GM12878 (cell line): Measurements from ENCODE around the gene TSC2.

Source experiments
- CBX5 ChIP-seq: sonication (generic); IDR thresholded peaks from 2 replicates; pipeline ENCODE4 v1.6.1; 2016; ENCODE audit warnings: low read depth, moderate library complexity, mild to moderate bottlenecking, inconsistent platforms
- CEBPZ ChIP-seq: fragments of 150-350 bp; IDR thresholded peaks from 2 replicates; pipeline ENCODE4 v1.6.1; 2016; ENCODE audit warnings: low read depth, low read length
- EP300 ChIP-seq, 2 experiments: fragments of 150-350 bp in 1 of 2; IDR thresholded peaks; 2 replicates each; pipeline ENCODE4 v1.6.1; 2011 to 2012; ENCODE audit warnings: low read depth in 2 of 2, low read length in 2 of 2, borderline replicate concordance in 1 of 2, improper control_type of control experiment in 1 of 2, inconsistent platforms in 1 of 2; ENCODE audit not compliant: control insufficient read depth in 1 of 2
- EZH2 ChIP-seq: IDR thresholded peaks from 2 replicates; pipeline ENCODE4 v1.6.1; 2012; ENCODE audit warnings: low read depth, mild to moderate bottlenecking, control low read depth, inconsistent platforms, low read length, borderline replicate concordance; ENCODE audit not compliant: control insufficient read depth
- GABPA ChIP-seq: IDR thresholded peaks from 2 replicates; pipeline ENCODE4 v1.6.1; 2014; ENCODE audit warnings: antibody characterized with exemption, low read depth, mild to moderate bottlenecking, inconsistent platforms
- JUND ChIP-seq: IDR thresholded peaks from 2 replicates; pipeline ENCODE4 v1.6.1; 2012; ENCODE audit warnings: low read depth, mild to moderate bottlenecking, low read length, improper control_type of control experiment, moderate library complexity
- PAX5 ChIP-seq: IDR thresholded peaks from 2 replicates; pipeline ENCODE4 v1.6.1; 2011; ENCODE audit warnings: low read depth, low read length, borderline replicate concordance
- POLR2A ChIP-seq: IDR thresholded peaks from 2 replicates; pipeline ENCODE4 v1.6.1; 2011; ENCODE audit warnings: low read depth, mild to moderate bottlenecking, low read length
- POLR2AphosphoS5 ChIP-seq: IDR thresholded peaks from 2 replicates; pipeline ENCODE4 v1.6.1; 2011; ENCODE audit warnings: mild to moderate bottlenecking, low read length, inconsistent platforms
- SMC3 ChIP-seq: IDR thresholded peaks from 2 replicates; pipeline ENCODE4 v1.6.1; 2011; ENCODE audit warnings: low read length, improper control_type of control experiment, borderline replicate concordance
- TF ChIP-seq, protein P1 (sequence below), 3 experiments: IDR thresholded peaks in 2 of 3; conservative IDR thresholded peaks in 1 of 3; 2 replicates each; pipeline ENCODE4 v1.5.1; 2011; ENCODE audit warnings: low read depth in 3 of 3, low read length in 3 of 3, mild to moderate bottlenecking in 3 of 3, control low read depth in 2 of 3, moderate library complexity in 2 of 3, inconsistent platforms in 1 of 3, mixed read lengths in 1 of 3; ENCODE audit not compliant: control insufficient read depth in 2 of 3, insufficient read depth in 1 of 3; ENCODE audit errors: extremely low read depth in 1 of 3

- no peak for TF ChIP-seq EP300 (IDR thresholded peaks at IDR 0.05; ENCODE audit: borderline replicate concordance in 1 of 2, control insufficient read depth in 1 of 2, low read depth in 2 of 2, low read length in 2 of 2)
- no peak for TF ChIP-seq CBX5
- TF ChIP-seq EZH2 = no peak
- TF ChIP-seq POLR2A = no peak
- no peak for TF ChIP-seq SMC3
- TF ChIP-seq CEBPZ = no peak
- TF ChIP-seq GABPA = no peak
- TF ChIP-seq POLR2AphosphoS5 = no peak
- TF ChIP-seq, protein P1, sequence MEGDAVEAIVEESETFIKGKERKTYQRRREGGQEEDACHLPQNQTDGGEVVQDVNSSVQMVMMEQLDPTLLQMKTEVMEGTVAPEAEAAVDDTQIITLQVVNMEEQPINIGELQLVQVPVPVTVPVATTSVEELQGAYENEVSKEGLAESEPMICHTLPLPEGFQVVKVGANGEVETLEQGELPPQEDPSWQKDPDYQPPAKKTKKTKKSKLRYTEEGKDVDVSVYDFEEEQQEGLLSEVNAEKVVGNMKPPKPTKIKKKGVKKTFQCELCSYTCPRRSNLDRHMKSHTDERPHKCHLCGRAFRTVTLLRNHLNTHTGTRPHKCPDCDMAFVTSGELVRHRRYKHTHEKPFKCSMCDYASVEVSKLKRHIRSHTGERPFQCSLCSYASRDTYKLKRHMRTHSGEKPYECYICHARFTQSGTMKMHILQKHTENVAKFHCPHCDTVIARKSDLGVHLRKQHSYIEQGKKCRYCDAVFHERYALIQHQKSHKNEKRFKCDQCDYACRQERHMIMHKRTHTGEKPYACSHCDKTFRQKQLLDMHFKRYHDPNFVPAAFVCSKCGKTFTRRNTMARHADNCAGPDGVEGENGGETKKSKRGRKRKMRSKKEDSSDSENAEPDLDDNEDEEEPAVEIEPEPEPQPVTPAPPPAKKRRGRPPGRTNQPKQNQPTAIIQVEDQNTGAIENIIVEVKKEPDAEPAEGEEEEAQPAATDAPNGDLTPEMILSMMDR (IDR thresholded peaks at IDR 0.05 in 2 of 3, conservative IDR thresholded peaks at IDR 0.05 in 1 of 3; ENCODE audit: control insufficient read depth in 2 of 3, extremely low read depth in 1 of 3, insufficient read depth in 1 of 3, low read depth in 3 of 3, low read length in 3 of 3) = no peak
- TF ChIP-seq JUND = no peak
- TF ChIP-seq PAX5 = no peak
These were observed 7.6 kb upstream of the TSC2 start for GRCh38 chr16:2040041-2040786.
